Stimulated activated CD8-positive, alpha-beta memory T cell treated with anti-CD3 and anti-CD28 coated beads, Interleukin-7, amount 100 ng/mL, for 4 hours (primary cell): ENCODE results near the gene GRM8.

Experiments used
- DNase-seq, 2 donors: peaks; one replicate each; pipeline ENCODE4 v3.0.0-alpha.2; 2020; ENCODE audit warnings: low read depth in 2 of 2

The GRM8 gene

GRCh38 chr7:126667742-126668366 lies 584.9 kb downstream of the GRM8 start:
- DNase-seq: no peak

- DNase-seq: no peak
These were observed 589.9 kb downstream of the GRM8 start for GRCh38 chr7:126662856-126663255.

GRCh38 chr7:126659124-126659523 lies 593.6 kb downstream of the GRM8 start:
- DNase-seq: no peak

GRCh38 chr7:126658684-126659083 lies 594.1 kb downstream of the GRM8 start:
- DNase-seq: no peak

GRCh38 chr7:126657599-126658358 lies 595.0 kb downstream of the GRM8 start:
- DNase-seq: no peak

- DNase-seq: no peak
These were observed 595.6 kb downstream of the GRM8 start for GRCh38 chr7:126657137-126657536.

- no peak for DNase-seq
These were observed 596.6 kb downstream of the GRM8 start for GRCh38 chr7:126656165-126656564.

GRCh38 chr7:126637538-126637937 lies 615.2 kb downstream of the GRM8 start:
- no peak for DNase-seq

GRCh38 chr7:126635545-126635944 lies 617.2 kb downstream of the GRM8 start:
- DNase-seq: no peak

- DNase-seq: no peak
These were observed 644.4 kb downstream of the GRM8 start for GRCh38 chr7:126608339-126608776.

- DNase-seq: no peak
These were observed 646.4 kb downstream of the GRM8 start for GRCh38 chr7:126606331-126606730.

- DNase-seq: no peak
These were observed 647.2 kb downstream of the GRM8 start for GRCh38 chr7:126605553-126605952.

- DNase-seq: no peak
These were observed 647.7 kb downstream of the GRM8 start for GRCh38 chr7:126605056-126605455.

GRCh38 chr7:126589068-126589684 lies 663.6 kb downstream of the GRM8 start:
- no peak for DNase-seq

- DNase-seq: no peak
These were observed 674.4 kb downstream of the GRM8 start for GRCh38 chr7:126578338-126578737.

- DNase-seq: no peak
These were observed 678.2 kb downstream of the GRM8 start for GRCh38 chr7:126574276-126575250.

GRCh38 chr7:126570845-126571244 lies 681.9 kb downstream of the GRM8 start:
- no peak for DNase-seq

- no peak for DNase-seq
These were observed 683.3 kb downstream of the GRM8 start for GRCh38 chr7:126569402-126569801.

GRCh38 chr7:126557271-126557670 lies 695.5 kb downstream of the GRM8 start:
- no peak for DNase-seq

- no peak for DNase-seq
These were observed 711.3 kb downstream of the GRM8 start for GRCh38 chr7:126541406-126541805.

GRCh38 chr7:126535176-126535575 lies 717.6 kb downstream of the GRM8 start:
- no peak for DNase-seq

GRCh38 chr7:126533715-126534114 lies 719.0 kb downstream of the GRM8 start:
- DNase-seq: no peak
